ENCODE results near the gene DOCK4. TPM values are rescaled to one million over a fixed set of nuclear protein-coding genes. Genes with fewer than 3 reads are reported as not detected.

Gene DOCK4
- total RNA-seq, 2 experiments from 2014 or later = 0.64 to 0.87 TPM

DNA sequence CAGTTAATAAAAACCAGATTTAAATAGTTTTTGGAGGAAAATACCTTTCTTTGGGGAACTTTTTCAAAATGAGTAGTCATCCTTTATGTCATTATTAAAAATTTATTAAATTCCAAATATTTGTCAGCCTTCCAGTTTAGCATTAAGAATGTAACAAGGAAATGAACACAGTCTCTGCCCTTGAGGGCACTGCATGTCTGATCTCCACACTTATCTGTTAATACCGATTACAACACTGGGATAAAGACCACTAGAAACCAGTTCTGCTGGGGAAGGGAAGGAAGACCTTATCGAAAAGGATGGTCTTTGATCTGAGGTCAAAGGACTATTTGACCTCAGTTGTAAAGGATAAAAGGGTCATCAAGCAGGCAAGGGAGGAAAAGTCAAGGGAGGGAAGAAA is 320.0 kb downstream of the DOCK4 start:
- no peaks in the 10 kb centered on the region for H3K27me3 Mint-ChIP-seq
- CTCF ChIA-PET = no interaction called here
- H3K4me1 Mint-ChIP-seq = no peaks in the 10 kb centered on the region
- H3K36me3 Mint-ChIP-seq = no peaks in the 10 kb centered on the region
- ATAC-seq (no peak), DNase-seq (no peak)
- H3K27ac Mint-ChIP-seq = no peak overlapping the region
- no peak overlapping the region for H3K4me3 Mint-ChIP-seq
- no peaks in the 10 kb centered on the region for H3K9me3 Mint-ChIP-seq (ENCODE audit: low read depth)

DNA sequence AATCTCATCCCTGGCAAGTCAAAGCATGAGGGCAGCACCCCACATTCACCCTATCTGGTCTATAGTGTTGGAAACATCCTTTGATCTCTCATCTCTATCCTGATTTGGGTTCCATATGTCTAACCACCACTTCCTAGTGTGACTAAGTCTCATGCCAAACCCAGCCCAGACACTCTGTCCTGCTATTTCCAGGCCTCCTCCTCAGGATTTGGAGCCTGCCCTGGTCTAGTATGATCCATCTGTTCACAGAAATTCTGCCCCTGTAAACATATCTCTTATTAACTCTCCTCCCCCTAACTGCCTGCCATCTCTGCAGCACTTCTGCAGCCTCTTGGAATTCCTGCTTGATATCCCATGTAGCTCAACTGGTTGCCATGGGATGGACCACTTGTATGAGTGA is 323.0 kb downstream of the DOCK4 start:
- no peak for DNase-seq
- no peak overlapping the region for H3K4me3 Mint-ChIP-seq
- H3K9me3 Mint-ChIP-seq (ENCODE audit: low read depth) = no peaks in the 10 kb centered on the region
- no peaks in the 10 kb centered on the region for H3K27me3 Mint-ChIP-seq
- no peak for ATAC-seq
- H3K27ac Mint-ChIP-seq = no peak overlapping the region
- H3K36me3 Mint-ChIP-seq = no peaks in the 10 kb centered on the region
- CTCF ChIA-PET = no interaction called here
- no peaks in the 10 kb centered on the region for H3K4me1 Mint-ChIP-seq

DNA sequence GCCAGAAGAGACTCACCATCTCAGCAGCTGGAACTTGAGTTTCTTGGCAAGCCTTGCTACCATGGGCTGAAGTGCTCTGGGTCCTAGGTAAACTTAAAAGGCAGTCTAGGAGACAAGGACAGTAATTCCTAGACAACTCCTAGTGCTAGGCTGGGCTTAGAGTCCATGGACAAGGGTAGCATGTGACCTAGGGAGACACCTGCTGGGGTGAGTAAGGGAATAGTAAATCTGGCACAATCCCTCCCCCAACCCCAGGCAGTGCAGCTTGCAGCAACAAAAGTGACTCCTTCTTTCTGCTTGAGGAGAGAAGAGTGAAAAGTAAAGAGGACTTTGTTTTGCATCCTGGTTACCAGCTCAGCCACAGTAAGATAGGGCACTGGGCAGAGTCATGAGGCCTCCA is 327.4 kb downstream of the DOCK4 start:
- ATAC-seq (no peak), DNase-seq (no peak)
- H3K4me3 Mint-ChIP-seq = no peak overlapping the region
- H3K36me3 Mint-ChIP-seq = no peaks in the 10 kb centered on the region
- no peaks in the 10 kb centered on the region for H3K27me3 Mint-ChIP-seq
- CTCF ChIA-PET = interaction anchor here (0.8 kb wide), 1 partner anchor 135 kb away, joined by 3 read pairs; no protein-coding TSS in a partner anchor
- no peaks in the 10 kb centered on the region for H3K4me1 Mint-ChIP-seq
- no peak overlapping the region for H3K27ac Mint-ChIP-seq
- H3K9me3 Mint-ChIP-seq (ENCODE audit: low read depth) = no peaks in the 10 kb centered on the region

DNA sequence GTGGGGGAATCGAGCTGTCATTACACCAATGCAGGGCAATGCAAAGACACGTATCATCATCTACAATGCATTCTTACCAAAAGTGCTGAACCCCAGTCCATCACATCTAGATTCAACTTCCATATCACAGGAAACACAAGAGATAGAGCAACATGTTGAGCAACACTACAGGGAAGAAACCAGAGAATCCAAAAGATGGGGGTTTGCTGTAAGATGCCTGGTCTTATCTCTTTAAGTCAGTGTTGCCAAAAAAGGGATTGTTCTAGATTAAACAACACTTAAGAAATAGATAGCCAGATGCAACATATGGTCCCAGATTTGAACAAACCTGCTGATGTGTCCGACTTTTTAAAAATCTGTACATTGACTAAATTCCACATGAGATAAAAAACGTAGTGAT is 328.3 kb downstream of the DOCK4 start:
- CTCF ChIA-PET = no interaction called here
- ATAC-seq (no peak), DNase-seq (no peak)
- H3K4me3 Mint-ChIP-seq = no peak overlapping the region
- H3K9me3 Mint-ChIP-seq (ENCODE audit: low read depth) = no peaks in the 10 kb centered on the region
- no peak overlapping the region for H3K27ac Mint-ChIP-seq
- H3K4me1 Mint-ChIP-seq = no peaks in the 10 kb centered on the region
- no peaks in the 10 kb centered on the region for H3K36me3 Mint-ChIP-seq
- peaks cover under 1% of the 10 kb centered on the region for H3K27me3 Mint-ChIP-seq

DNA sequence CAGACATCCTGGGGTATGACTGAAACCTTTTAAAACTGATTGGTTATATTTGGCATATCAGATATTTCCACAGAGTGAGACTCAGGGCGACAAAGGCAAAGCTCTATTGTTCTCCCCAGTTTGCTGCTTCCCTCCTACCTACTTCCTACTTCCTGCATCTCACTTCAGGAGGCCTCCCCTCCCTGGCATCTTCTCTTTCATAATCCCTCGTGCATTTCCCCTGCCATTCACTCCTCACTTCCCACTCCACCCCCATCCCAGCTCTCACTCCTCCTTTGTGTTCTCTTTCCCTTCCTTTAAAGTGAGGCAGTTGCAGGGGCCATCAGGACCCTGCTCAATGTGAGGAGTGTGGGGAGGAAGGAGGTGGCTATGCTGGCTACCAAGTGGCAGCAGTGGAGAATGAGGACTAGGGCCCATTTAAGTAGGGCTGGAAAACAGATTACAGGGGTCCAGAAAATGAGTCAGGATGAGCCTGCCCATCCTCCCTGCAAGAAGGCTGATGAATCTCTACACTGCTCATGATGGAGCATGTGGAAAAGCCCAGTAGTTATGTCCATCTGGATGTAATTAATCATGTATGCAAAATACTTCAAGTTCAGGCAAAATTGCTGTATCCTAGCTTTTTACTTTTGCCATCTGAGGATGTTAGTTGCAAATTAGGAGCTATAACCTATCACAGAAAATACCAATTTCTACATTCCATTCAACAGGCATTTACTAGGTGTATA is 332.1 kb downstream of the DOCK4 start:
- peaks cover 11% of the 10 kb centered on the region for H3K27me3 Mint-ChIP-seq
- H3K4me3 Mint-ChIP-seq = no peak overlapping the region
- DNase-seq (no peak), ATAC-seq (no peak)
- no peaks in the 10 kb centered on the region for H3K9me3 Mint-ChIP-seq (ENCODE audit: low read depth)
- CTCF ChIA-PET = no interaction called here
- no peaks in the 10 kb centered on the region for H3K36me3 Mint-ChIP-seq
- no peak overlapping the region for H3K27ac Mint-ChIP-seq
- H3K4me1 Mint-ChIP-seq = no peaks in the 10 kb centered on the region

DNA sequence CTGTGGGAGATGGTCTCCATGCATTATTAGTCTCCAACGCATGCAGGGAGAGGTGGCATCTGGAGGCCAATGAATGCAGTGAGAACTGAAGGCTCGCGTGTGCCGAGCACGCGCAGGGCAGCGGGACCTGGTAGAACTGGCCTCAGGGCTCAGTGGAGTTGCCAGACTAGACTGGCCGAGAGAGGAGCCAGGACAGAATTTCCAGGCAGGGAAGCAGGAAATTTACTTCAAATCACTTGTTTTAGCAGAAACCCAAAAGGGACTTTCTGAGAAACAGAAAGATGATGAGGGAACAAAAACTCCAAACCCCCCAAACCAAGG is 332.9 kb downstream of the DOCK4 start:
- DNase-seq (no peak), ATAC-seq (no peak)
- H3K27me3 Mint-ChIP-seq = peaks cover 11% of the 10 kb centered on the region
- H3K4me3 Mint-ChIP-seq = no peak overlapping the region
- H3K9me3 Mint-ChIP-seq (ENCODE audit: low read depth) = no peaks in the 10 kb centered on the region
- no peak overlapping the region for H3K27ac Mint-ChIP-seq
- H3K4me1 Mint-ChIP-seq = no peaks in the 10 kb centered on the region
- CTCF ChIA-PET = no interaction called here
- H3K36me3 Mint-ChIP-seq = no peaks in the 10 kb centered on the region

DNA sequence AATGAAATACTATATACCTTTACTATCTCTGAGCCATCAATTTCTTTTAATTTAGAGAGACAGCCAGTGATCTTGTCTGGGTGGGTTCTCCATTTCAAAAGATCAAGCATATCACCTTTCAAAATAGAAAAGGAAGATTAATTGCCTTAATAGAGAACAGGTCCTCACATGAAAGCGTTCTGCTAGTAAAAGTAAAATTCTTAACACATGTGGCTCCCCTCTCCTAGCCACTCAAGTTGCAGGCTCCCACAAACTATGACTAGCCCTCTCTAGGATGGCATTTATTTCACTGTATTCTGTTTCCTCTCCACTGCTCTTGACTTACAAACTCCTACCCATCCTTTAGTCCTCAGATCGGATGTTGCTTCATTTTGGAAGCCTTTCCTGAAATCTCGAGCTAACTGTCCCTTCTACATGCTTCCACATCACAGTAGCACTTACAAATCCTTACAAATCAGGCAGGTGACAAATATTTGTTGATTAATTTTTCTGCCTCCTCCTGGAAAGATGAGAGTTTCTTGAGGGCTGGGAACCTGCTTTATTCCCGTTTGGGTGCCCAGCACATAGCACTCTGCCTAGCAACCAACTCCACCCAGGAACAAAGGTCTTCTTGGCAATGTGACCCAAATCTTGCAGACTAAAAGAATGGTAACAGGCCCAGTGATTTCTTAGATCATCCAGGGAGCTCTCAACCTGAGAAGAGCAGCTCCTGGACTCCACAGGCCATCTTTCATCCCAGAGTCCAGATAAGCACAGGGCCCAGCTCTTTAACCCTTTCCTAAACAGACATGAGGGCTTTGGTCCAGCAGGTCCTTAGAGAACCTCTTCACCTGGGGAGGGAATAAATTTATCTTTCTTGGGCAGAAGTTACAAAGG is 333.5 kb downstream of the DOCK4 start:
- H3K27me3 Mint-ChIP-seq = peaks cover 11% of the 10 kb centered on the region

DNA sequence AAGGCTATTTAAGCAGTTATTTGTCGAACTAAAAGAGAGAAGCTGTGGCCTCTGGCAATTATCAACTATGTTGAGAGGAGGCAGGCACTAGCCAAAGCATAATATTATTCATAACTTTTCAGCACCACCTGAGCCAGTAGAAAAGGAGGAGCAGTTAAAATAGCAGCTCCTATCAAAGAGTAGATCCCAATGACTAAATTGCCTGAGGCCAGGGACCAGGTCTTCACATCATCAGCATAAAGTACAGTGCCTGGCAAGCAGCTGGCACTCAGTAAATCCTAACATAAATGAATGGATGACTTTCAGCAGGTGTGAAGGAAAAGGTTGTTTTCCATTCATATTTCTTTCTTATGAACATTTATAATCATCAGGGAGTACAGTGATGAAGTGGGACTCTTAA is 334.9 kb downstream of the DOCK4 start:
- CTCF ChIA-PET = no interaction called here
- Mint-ChIP-seq H3K27me3 (peaks cover 11% of the 10 kb centered on the region), H3K4me1 (no peaks in the 10 kb centered on the region), H3K9me3 (ENCODE audit: low read depth) (no peaks in the 10 kb centered on the region), H3K4me3 (no peak overlapping the region), H3K36me3 (no peaks in the 10 kb centered on the region), H3K27ac (no peak overlapping the region)
- DNase-seq (no peak), ATAC-seq (no peak)

More for the DNA sequence above, 333.5 kb downstream of the DOCK4 start:
- no peaks in the 10 kb centered on the region for H3K4me1 Mint-ChIP-seq
- CTCF ChIA-PET = no interaction called here
- DNase-seq (no peak), ATAC-seq (no peak)
- no peaks in the 10 kb centered on the region for H3K9me3 Mint-ChIP-seq (ENCODE audit: low read depth)
- no peak overlapping the region for H3K27ac Mint-ChIP-seq
- H3K36me3 Mint-ChIP-seq = no peaks in the 10 kb centered on the region
- no peak overlapping the region for H3K4me3 Mint-ChIP-seq

DNA sequence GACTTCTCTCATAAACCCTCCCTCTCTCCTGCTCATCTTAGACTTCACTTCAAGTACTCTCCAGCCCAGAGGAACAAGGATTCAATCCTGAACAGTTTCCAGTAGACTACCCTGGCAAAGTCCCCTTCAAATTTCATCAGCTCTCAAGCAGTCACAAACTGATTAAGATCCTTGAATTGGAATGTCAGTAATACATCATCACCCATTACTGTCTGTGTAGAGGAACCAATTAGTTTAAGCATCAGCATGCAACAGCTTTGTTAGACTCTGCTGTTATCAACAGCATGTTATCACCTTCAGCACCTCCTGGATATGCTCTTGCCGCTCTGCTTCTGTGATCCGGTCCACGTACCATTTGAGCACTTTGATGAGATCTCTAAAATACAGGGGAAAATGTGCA is 336.9 kb downstream of the DOCK4 start:
- Mint-ChIP-seq H3K27me3 (peaks cover 11% of the 10 kb centered on the region), H3K9me3 (ENCODE audit: low read depth) (no peaks in the 10 kb centered on the region), H3K36me3 (no peaks in the 10 kb centered on the region), H3K4me3 (no peak overlapping the region), H3K4me1 (no peaks in the 10 kb centered on the region), H3K27ac (no peak overlapping the region)
- no peak for DNase-seq
- ATAC-seq = no peak
- CTCF ChIA-PET = no interaction called here

DNA sequence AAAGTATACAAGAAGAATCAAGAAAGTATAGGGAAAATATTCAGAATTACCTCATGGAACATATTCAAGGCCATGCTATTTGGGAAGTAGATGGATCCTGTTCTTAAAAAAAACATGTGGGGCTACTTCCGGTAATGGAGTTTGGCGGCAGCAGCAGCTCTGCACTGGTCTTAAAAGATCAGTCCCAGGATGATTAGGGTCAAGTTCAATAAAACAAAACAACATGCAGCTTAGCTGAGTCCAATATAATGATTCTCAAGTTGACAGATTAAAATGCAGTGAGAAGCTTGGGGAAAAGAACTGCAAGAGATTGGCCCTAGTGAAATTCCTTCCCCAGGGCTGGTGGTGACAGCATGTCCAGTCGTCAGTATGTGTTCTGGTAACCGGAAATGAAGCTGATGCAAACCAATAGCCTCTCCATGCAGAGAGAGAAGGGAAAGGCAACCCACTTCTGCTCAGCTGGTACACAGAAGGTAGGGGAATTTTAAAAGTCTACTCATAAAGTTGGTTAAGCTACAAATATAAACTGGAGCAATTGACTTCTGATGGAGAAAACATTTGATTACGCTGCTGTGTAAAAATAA is 338.8 kb downstream of the DOCK4 start:
- H3K4me3 Mint-ChIP-seq = no peak overlapping the region
- H3K9me3 Mint-ChIP-seq (ENCODE audit: low read depth) = no peaks in the 10 kb centered on the region
- peaks cover 6% of the 10 kb centered on the region for H3K27me3 Mint-ChIP-seq
- DNase-seq (no peak), ATAC-seq (no peak)
- CTCF ChIA-PET = no interaction called here
- H3K36me3 Mint-ChIP-seq = no peaks in the 10 kb centered on the region
- no peak overlapping the region for H3K27ac Mint-ChIP-seq
- H3K4me1 Mint-ChIP-seq = no peaks in the 10 kb centered on the region

DNA sequence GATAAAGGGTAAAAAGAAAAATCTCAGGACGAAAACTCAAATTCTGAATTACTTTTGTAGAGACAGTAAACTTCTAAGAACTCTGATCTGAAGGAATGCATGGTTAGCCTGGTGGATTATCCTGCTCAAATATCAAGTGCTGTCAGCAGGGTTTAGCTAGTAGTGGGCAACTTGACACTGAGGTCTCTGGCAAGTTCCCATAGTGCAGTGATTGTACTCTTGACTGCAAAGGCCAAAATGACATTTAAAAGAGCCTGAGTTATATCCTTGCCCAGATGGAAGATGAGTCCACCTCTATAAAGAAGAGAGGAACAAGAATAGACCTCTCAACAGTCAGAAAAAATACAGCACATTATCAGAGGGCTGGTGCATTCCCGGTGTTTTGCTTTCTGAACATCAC is 339.4 kb downstream of the DOCK4 start:
- Mint-ChIP-seq H3K27me3 (peaks cover 3% of the 10 kb centered on the region), H3K4me1 (no peaks in the 10 kb centered on the region), H3K9me3 (ENCODE audit: low read depth) (no peaks in the 10 kb centered on the region), H3K4me3 (no peak overlapping the region), H3K27ac (no peak overlapping the region), H3K36me3 (no peaks in the 10 kb centered on the region)
- DNase-seq (no peak), ATAC-seq (no peak)
- CTCF ChIA-PET = no interaction called here

DNA sequence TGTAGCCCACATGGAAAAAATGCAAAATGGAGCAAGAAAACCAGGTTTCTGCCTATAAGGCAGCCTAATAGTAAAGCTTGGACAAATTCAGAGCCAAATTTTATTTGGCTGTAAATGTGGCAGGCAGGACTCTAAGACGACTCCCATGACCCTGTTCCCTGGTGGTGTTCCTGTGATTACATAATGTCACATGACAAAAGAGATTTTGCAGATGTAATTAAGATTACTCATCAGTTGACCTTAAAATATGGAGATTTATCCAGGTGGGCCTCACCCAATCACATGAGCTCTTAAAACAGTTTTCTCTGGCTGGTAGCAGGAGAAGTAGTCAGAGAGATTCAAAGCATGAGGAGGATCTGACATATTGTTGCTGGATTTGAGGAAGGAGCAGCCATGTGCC is 340.8 kb downstream of the DOCK4 start:
- Mint-ChIP-seq H3K4me1 (peaks cover 3% of the 10 kb centered on the region), H3K9me3 (ENCODE audit: low read depth) (no peaks in the 10 kb centered on the region), H3K27ac (no peak overlapping the region), H3K27me3 (no peaks in the 10 kb centered on the region), H3K4me3 (no peak overlapping the region), H3K36me3 (no peaks in the 10 kb centered on the region)
- CTCF ChIA-PET = no interaction called here
- ATAC-seq (no peak), DNase-seq (no peak)

DNA sequence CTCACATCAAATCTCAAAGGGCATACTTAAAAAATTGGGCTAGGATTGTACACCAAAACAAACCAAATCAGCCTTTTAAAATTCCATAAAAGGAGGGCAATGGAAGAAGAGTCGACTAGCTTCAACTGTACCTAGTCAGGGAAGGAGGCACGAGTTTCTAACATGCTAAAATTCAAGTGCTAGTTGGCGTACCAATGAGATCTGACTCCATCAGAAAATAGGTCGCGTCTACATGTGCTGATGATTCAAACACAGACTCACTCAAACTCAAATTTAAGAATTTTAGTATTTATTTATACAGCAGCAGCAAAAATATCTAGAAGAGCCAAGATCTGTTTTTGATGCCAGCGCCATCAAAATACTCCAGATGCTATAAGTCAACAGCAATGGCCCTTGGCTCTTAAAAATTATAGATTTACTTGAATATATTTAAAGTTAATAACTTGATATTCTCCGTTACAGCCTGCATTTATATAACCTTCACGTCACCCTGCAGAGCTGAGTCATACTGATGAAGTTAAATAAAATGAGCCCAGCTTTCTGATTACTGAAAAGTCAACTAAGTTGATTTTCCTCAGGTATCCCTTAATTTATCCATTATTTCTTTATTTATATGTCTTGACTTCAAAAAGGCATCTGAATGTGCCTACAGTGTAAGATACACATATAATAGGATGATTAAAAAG is 341.8 kb downstream of the DOCK4 start:
- no peak overlapping the region for H3K27ac Mint-ChIP-seq
- H3K9me3 Mint-ChIP-seq (ENCODE audit: low read depth) = no peaks in the 10 kb centered on the region
- ATAC-seq = no peak
- no peak overlapping the region for H3K4me3 Mint-ChIP-seq
- no peaks in the 10 kb centered on the region for H3K36me3 Mint-ChIP-seq
- H3K4me1 Mint-ChIP-seq = peaks cover 7% of the 10 kb centered on the region
- no peaks in the 10 kb centered on the region for H3K27me3 Mint-ChIP-seq
- DNase-seq = no peak
- CTCF ChIA-PET = no interaction called here

DNA sequence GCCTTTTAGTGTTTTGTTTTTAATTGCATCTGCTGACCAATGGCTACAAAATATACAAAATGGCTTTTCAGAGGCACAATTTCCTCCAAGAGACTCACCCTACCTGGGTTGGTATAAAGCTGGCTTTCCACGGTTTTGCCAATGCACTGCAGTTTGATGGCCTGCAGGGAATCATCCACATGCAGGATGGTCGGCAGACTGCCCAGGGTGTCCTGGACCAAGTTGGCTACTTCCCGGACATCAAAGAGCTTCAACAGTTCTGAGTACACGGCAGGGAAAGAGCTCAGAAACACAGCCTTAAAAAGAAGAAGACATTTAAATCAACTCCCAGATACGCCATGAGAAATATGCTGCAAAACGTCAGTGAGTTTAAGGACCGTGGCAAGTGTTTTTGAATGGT is 342.9 kb downstream of the DOCK4 start:
- CTCF ChIA-PET = no interaction called here
- H3K9me3 Mint-ChIP-seq (ENCODE audit: low read depth) = no peaks in the 10 kb centered on the region
- H3K27ac Mint-ChIP-seq = no peak overlapping the region
- H3K4me1 Mint-ChIP-seq = peaks cover 7% of the 10 kb centered on the region
- H3K27me3 Mint-ChIP-seq = no peaks in the 10 kb centered on the region
- DNase-seq = no peak
- H3K36me3 Mint-ChIP-seq = no peaks in the 10 kb centered on the region
- no peak overlapping the region for H3K4me3 Mint-ChIP-seq
- ATAC-seq = no peak
